H1 (cell line): ENCODE results near the gene HOXB13. TPM values are rescaled to one million over a fixed set of nuclear protein-coding genes. Genes with fewer than 3 reads are reported as not detected.

Experiments
- CTCF ChIA-PET: fragments of 300-600 bp; sonication (Branson Sonifier 250); formaldehyde crosslinking; loops from one replicate; lab custom pipeline; 2021; ENCODE audit not compliant: partially characterized antibody; lab: Charles Lee
- POLR2A ChIA-PET: fragments of 300-600 bp; sonication (Branson Sonifier 250); formaldehyde crosslinking; loops from one replicate; lab custom pipeline; 2021; ENCODE audit warnings: inconsistent platforms; ENCODE audit not compliant: partially characterized antibody; lab: Charles Lee
- DNase-seq, 2 experiments: peaks; one replicate each; pipeline versions ENCODE4 v3.0.0 to v3.0.0-alpha.2; 2010 to 2022; ENCODE audit warnings: low spot score in 2 of 2, low read depth in 1 of 2, mixed read lengths in 1 of 2
- FAIRE-seq: peaks from 2 replicates; lab custom pipeline; 2011; peaks lifted over from hg19 to GRCh38; lab: Jason Lieb, UNC
- H2AFZ ChIP-seq: 2 replicates; pipeline ENCODE4 v1.8.1; 2012; ENCODE audit warnings: low read length, inconsistent platforms
- H2AK5ac ChIP-seq: 2 replicates; pipeline ENCODE4 v1.6.1; 2013; ENCODE audit warnings: low read depth, low read length
- H2BK120ac ChIP-seq: replicated peaks from 2 replicates; pipeline ENCODE3; 2013; ENCODE audit warnings: low read depth, low read length, inconsistent platforms
- H2BK12ac ChIP-seq: 2 replicates; pipeline ENCODE4 v1.6.1; 2013; ENCODE audit warnings: low read depth, low read length
- H2BK15ac ChIP-seq: 2 replicates; pipeline ENCODE4 v1.6.1; 2013; ENCODE audit warnings: low read length
- H2BK20ac ChIP-seq: 2 replicates; pipeline ENCODE4 v1.6.1; 2013; ENCODE audit warnings: low read length
- H2BK5ac ChIP-seq: 2 replicates; pipeline ENCODE4 v1.6.1; 2013; ENCODE audit warnings: low read depth, low read length
- H3K14ac ChIP-seq: 2 replicates; pipeline ENCODE4 v1.6.1; 2013; ENCODE audit warnings: inconsistent platforms; ENCODE audit not compliant: insufficient read length
- H3K18ac ChIP-seq: 2 replicates; pipeline ENCODE4 v1.6.1; 2013; ENCODE audit warnings: low read length; ENCODE audit errors: extremely low read depth
- H3K23ac ChIP-seq: 2 replicates; pipeline ENCODE4 v1.6.1; 2013; ENCODE audit warnings: inconsistent platforms; ENCODE audit not compliant: insufficient read length
- H3K23me2 ChIP-seq: 2 replicates; pipeline ENCODE4 v1.6.1; 2013; ENCODE audit warnings: low read depth, low read length
- H3K27ac ChIP-seq: 2 replicates; pipeline ENCODE4 v1.6.1; 2011; ENCODE audit warnings: low read depth, low read length, inconsistent platforms
- H3K27me3 ChIP-seq, 4 experiments: replicated peaks in 1 of 4; 1 replicate in 1 of 4; 2 replicates in 3 of 4; pipeline versions ENCODE4 v1.6.1 to v1.8.1; 2011 to 2013; ENCODE audit warnings: low read length in 3 of 4, mild to moderate bottlenecking in 3 of 4, inconsistent platforms in 2 of 4, mixed read lengths in 2 of 4, moderate library complexity in 1 of 4; ENCODE audit not compliant: control insufficient read depth in 3 of 4, insufficient read depth in 3 of 4; ENCODE audit errors: extremely low read depth in 1 of 4
- H3K36me3 ChIP-seq, 4 experiments: 2 replicates each; pipeline versions ENCODE4 v1.6.1 to v1.8.1; 2011 to 2013; ENCODE audit warnings: mild to moderate bottlenecking in 4 of 4, low read length in 3 of 4, moderate library complexity in 2 of 4, control low read depth in 1 of 4, inconsistent platforms in 1 of 4; ENCODE audit not compliant: insufficient read depth in 4 of 4, control insufficient read depth in 2 of 4
- H3K4ac ChIP-seq: replicated peaks from 2 replicates; pipeline ENCODE3; 2013; ENCODE audit warnings: low read length, low read depth, mixed read lengths, inconsistent platforms; ENCODE audit not compliant: insufficient read length
- H3K4me1 ChIP-seq, 4 experiments: replicated peaks in 1 of 4; 1 replicate in 1 of 4; 2 replicates in 3 of 4; pipeline versions ENCODE4 v1.6.1 to v1.8.1; 2011 to 2013; ENCODE audit warnings: low read length in 3 of 4, inconsistent platforms in 2 of 4, mixed read lengths in 1 of 4; ENCODE audit not compliant: insufficient read depth in 4 of 4, control insufficient read depth in 3 of 4
- H3K4me2 ChIP-seq, 2 experiments: 2 replicates each; pipeline versions ENCODE4 v1.6.1 to v1.8.1; 2011 to 2013; ENCODE audit warnings: low read depth in 2 of 2, low read length in 2 of 2, control low read depth in 1 of 2, inconsistent platforms in 1 of 2, mild to moderate bottlenecking in 1 of 2; ENCODE audit not compliant: insufficient read depth in 1 of 2
- H3K4me3 ChIP-seq, 4 experiments: fragments of 200-600, 300-600 bp in 1 of 4; sonication (generic), shearing (Covaris generic), sonication (Bioruptor Twin) in 1 of 4; 2 replicates each; pipeline versions ENCODE4 v1.5.1 to v1.8.1; 2011 to 2016; ENCODE audit warnings: low read length in 4 of 4, low read depth in 3 of 4, control low read depth in 2 of 4, inconsistent platforms in 2 of 4, mild to moderate bottlenecking in 2 of 4, mixed read lengths in 1 of 4, moderate library complexity in 1 of 4; ENCODE audit not compliant: insufficient read depth in 2 of 4; ENCODE audit errors: extremely low read depth in 1 of 4
- H3K56ac ChIP-seq: replicated peaks from 2 replicates; pipeline ENCODE3; 2013; ENCODE audit warnings: low read depth, mild to moderate bottlenecking, mixed read lengths, low read length, inconsistent platforms; ENCODE audit not compliant: insufficient read length
- H3K79me1 ChIP-seq: 2 replicates; pipeline ENCODE4 v1.6.1; 2013; ENCODE audit warnings: low read depth, low read length, control low read depth
- H3K79me2 ChIP-seq, 2 experiments: 2 replicates each; pipeline versions ENCODE4 v1.6.1 to v1.8.1; 2012 to 2013; ENCODE audit warnings: low read length in 2 of 2, mild to moderate bottlenecking in 2 of 2, inconsistent platforms in 1 of 2; ENCODE audit not compliant: insufficient read depth in 2 of 2, control insufficient read depth in 1 of 2
- H3K9ac ChIP-seq, 4 experiments: replicated peaks in 1 of 4; 1 replicate in 1 of 4; 2 replicates in 3 of 4; pipeline versions ENCODE4 v1.6.1 to v1.8.1; 2011 to 2013; ENCODE audit warnings: low read depth in 3 of 4, low read length in 3 of 4, control low read depth in 2 of 4, mild to moderate bottlenecking in 2 of 4, moderate library complexity in 2 of 4, inconsistent platforms in 1 of 4; ENCODE audit errors: extremely low read depth in 1 of 4
- H3K9me3 ChIP-seq, 2 experiments: 2 replicates each; pipeline versions ENCODE4 v1.6.1 to v1.8.1; 2012 to 2013; ENCODE audit warnings: mild to moderate bottlenecking in 2 of 2, moderate library complexity in 2 of 2, control low read depth in 1 of 2, inconsistent platforms in 1 of 2, low read depth in 1 of 2, low read length in 1 of 2, mixed read lengths in 1 of 2; ENCODE audit not compliant: insufficient read depth in 2 of 2
- H4K20me1 ChIP-seq, 2 experiments: replicated peaks in 1 of 2; 2 replicates each; pipeline versions ENCODE3 to v1.8.1; 2011 to 2013; ENCODE audit warnings: inconsistent platforms in 2 of 2, low read length in 2 of 2, mild to moderate bottlenecking in 1 of 2; ENCODE audit not compliant: insufficient read depth in 2 of 2, control insufficient read depth in 1 of 2
- H4K5ac ChIP-seq: 2 replicates; pipeline ENCODE4 v1.6.1; 2013; ENCODE audit warnings: low read length, low read depth, mixed read lengths, inconsistent platforms; ENCODE audit not compliant: insufficient read length
- H4K8ac ChIP-seq: 2 replicates; pipeline ENCODE4 v1.8.0; 2013; ENCODE audit warnings: mild to moderate bottlenecking, moderate library complexity, low read length, inconsistent platforms; ENCODE audit not compliant: insufficient read depth; ENCODE audit errors: extremely low read depth
- H4K91ac ChIP-seq: replicated peaks from 2 replicates; pipeline ENCODE3; 2013; ENCODE audit warnings: low read length, mixed read lengths, inconsistent platforms; ENCODE audit not compliant: insufficient read length
- CREB1 ChIP-seq: IDR thresholded peaks from 2 replicates; pipeline ENCODE4 v1.6.1; 2012; ENCODE audit warnings: inconsistent platforms
- KDM4A ChIP-seq: IDR thresholded peaks from one replicate; pipeline ENCODE4 v1.7.1; 2012; ENCODE audit warnings: low read depth, mild to moderate bottlenecking, moderate library complexity, low read length, inconsistent platforms; ENCODE audit not compliant: severe bottlenecking
- POU5F1 ChIP-seq: IDR thresholded peaks from 2 replicates; pipeline ENCODE4 v1.6.1; 2011; ENCODE audit warnings: low read depth, mild to moderate bottlenecking, low read length, moderate library complexity
- RNF2 ChIP-seq: fragments of 200-900, 300-1000 bp; sonication (generic); IDR thresholded peaks from 2 replicates; pipeline ENCODE4 v1.7.1; 2016; ENCODE audit warnings: borderline replicate concordance, low read depth, mild to moderate bottlenecking, antibody characterized with exemption, low read length; ENCODE audit not compliant: poor library complexity, severe bottlenecking; ENCODE audit errors: missing control alignments
- SUZ12 ChIP-seq: fragments of 200-600 bp; sonication (generic); IDR thresholded peaks from 2 replicates; pipeline ENCODE4 v1.6.1; 2012; ENCODE audit warnings: mild to moderate bottlenecking, inconsistent platforms, low read length, moderate library complexity, mixed read lengths
- TBP ChIP-seq: IDR thresholded peaks from 2 replicates; pipeline ENCODE4 v1.6.1; 2011; ENCODE audit warnings: low read depth, low read length, improper control_type of control experiment
- WGBS, 2 experiments: shearing (Covaris generic) in 1 of 2; methylation state at CpG; one replicate each; pipeline versions ENCODE4 v1.1.6 to v1.1.7; 2013 to 2015; ENCODE audit warnings: low lambda C conversion rate in 2 of 2, mixed read lengths in 2 of 2, inconsistent platforms in 1 of 2, low coverage in 1 of 2, missing lambda C conversion rate in 1 of 2; ENCODE audit not compliant: insufficient replicate concordance in 2 of 2, insufficient coverage in 1 of 2, insufficient read length in 1 of 2; ENCODE audit errors: extremely low coverage in 1 of 2, missing lambda C conversion rate in 1 of 2; 5-methylcytosine and 5-hydroxymethylcytosine counted together
- long read RNA-seq, 2 experiments: library from RNA in 1 of 2; library from capped mRNA in 1 of 2; stranded (forward); transcript quantifications; one replicate each; pipeline ENCODE4 v2.0.0, GENCODE V29; 2021; ENCODE audit warnings: inconsistent platforms in 1 of 2
- polyA minus RNA-seq, 3 experiments: library from RNA; depleted of rRNA, polyadenylated mRNA; stranded (reverse); fragments of >200 nt; gene quantifications; 1 replicate in 2 of 3; 2 replicates in 1 of 3; pipeline ENCODE4 v1.2.3, GENCODE V29; 2011
- polyA plus RNA-seq, 7 experiments: library from polyadenylated mRNA; depleted of rRNA in 3 of 7; stranded (reverse) in 5 of 7; unstranded in 2 of 7; fragments of >200 nt in 5 of 7; fragments of 200-250 nt in 2 of 7; gene quantifications; 1 replicate in 5 of 7; 2 replicates in 1 of 7; 4 replicates in 1 of 7; pipeline versions ENCODE4 v1.2.1 to v1.2.3, GENCODE V29; 2011 to 2013; ENCODE audit warnings: missing spikeins in 2 of 7, mixed read lengths in 2 of 7
- total RNA-seq: library from RNA; stranded (reverse); fragmentation: NEBNext Ultra II Directional; extraction: Animal tissue kit (Norgen Biotek cat#: 25700); gene quantifications from 2 replicates; pipeline ENCODE4 v1.2.1, GENCODE V29; 2021
- TF ChIP-seq, protein P1 (sequence below): IDR thresholded peaks from 2 replicates; pipeline ENCODE4 v1.6.1; 2012; ENCODE audit warnings: inconsistent platforms

The HOXB13 gene
- total RNA-seq (not detected in 2 replicates), polyA plus RNA-seq (2011; rRNA removed) (not detected in 2 replicates), polyA minus RNA-seq (2011; rRNA and poly(A)+ RNA removed) (not detected in 2 replicates)
- polyA plus RNA-seq (2011; cell fraction: cytosol; rRNA removed) = not detected
- polyA plus RNA-seq (2011; cell fraction: nucleus; rRNA removed) = not detected
- not detected in 4 replicates for polyA plus RNA-seq (2012, experiment 1 of 2)
- polyA plus RNA-seq (2012, experiment 2 of 2) = not detected
- polyA plus RNA-seq (2013, experiment 1 of 2) = not detected
- polyA plus RNA-seq (2013, experiment 2 of 2) = not detected
- not detected for polyA minus RNA-seq (2011; cell fraction: cytosol; rRNA and poly(A)+ RNA removed)
- polyA minus RNA-seq (2011; cell fraction: nucleus; rRNA and poly(A)+ RNA removed) = not detected
- long read RNA-seq, experiment 1 = 0 reads
- long read RNA-seq, experiment 2 = 0 reads

GRCh38 chr17:48728232-48729231, at the start of gene HOXB13:
Gene HOXB13 (minus strand): TSS chr17:48728750. CDS start chr17:48728593, 157 bp downstream.
- no peak within 1 kb of the TSS for H2BK5ac ChIP-seq
- H3K4ac ChIP-seq = no peak within 1 kb of the TSS
- peaks cover 18 to 35% of the 10 kb centered on the region in 2 experiments for H4K20me1 ChIP-seq
- peak within 1 kb of the TSS in 3 of 4 experiments; percentile 14 to 50 (median 23); a peak in 3 of 8 replicates for H3K4me3 ChIP-seq
- peaks cover 0 to 13% (median 5%) of the 10 kb centered on the region in 4 experiments; a peak in 4 of 7 replicates for H3K4me1 ChIP-seq
- WGBS, 2 experiments = 13% methylated on average over 46 of the region's 55 CpGs; no CpG with 5 or more reads in 1 of the 2 experiments
- no peak within 1 kb of the TSS for H3K18ac ChIP-seq
- H2BK120ac ChIP-seq = no peak within 1 kb of the TSS
- no peaks in the 10 kb centered on the region for H3K23me2 ChIP-seq
- H3K27me3 ChIP-seq = peaks cover 94 to 100% (median 99%) of the 10 kb centered on the region in 4 experiments
- DNase-seq = no peak
- no peaks in the 10 kb centered on the region for H3K79me2 ChIP-seq
- no peak within 1 kb of the TSS for H3K56ac ChIP-seq
- H3K9ac ChIP-seq = no peak within 1 kb of the TSS
- POLR2A ChIA-PET = interaction anchor here (1.0 to 1.8 kb wide), 3 partner anchors 9 to 16 kb away, joined by 3 to 9 read pairs (median 3); no protein-coding TSS in a partner anchor
- H2AK5ac ChIP-seq = 0 out of 2 replicates have a peak within 1 kb of the TSS, but pooled peaks have one; percentile 53
- H2BK12ac ChIP-seq = no peak within 1 kb of the TSS
- H2AFZ ChIP-seq = no peak within 1 kb of the TSS
- H3K79me1 ChIP-seq = no peaks in the 10 kb centered on the region; the same call in 1 of the 2 replicates
- no peak within 1 kb of the TSS for H2BK15ac ChIP-seq
- no peak within 1 kb of the TSS for H2BK20ac ChIP-seq
- H3K36me3 ChIP-seq = peaks cover 0 to 2% (median 0%) of the 10 kb centered on the region in 4 experiments; a peak in 1 of 8 replicates
- no peaks in the 10 kb centered on the region for H3K9me3 ChIP-seq
- no peak within 1 kb of the TSS for H4K5ac ChIP-seq
- H4K91ac ChIP-seq = no peak within 1 kb of the TSS
- CTCF ChIA-PET = interaction anchor here (0.6 to 13.5 kb wide), 15 partner anchors 8 to 160 kb away, joined by 3 to 147 read pairs (median 3); no protein-coding TSS in a partner anchor
- peak within 1 kb of the TSS; percentile 48 to 61 for H3K4me2 ChIP-seq
- no peak within 1 kb of the TSS for H3K23ac ChIP-seq
- peak within 1 kb of the TSS; percentile 36; the same call in 1 of the 2 replicates for H4K8ac ChIP-seq
- no peak within 1 kb of the TSS for H3K14ac ChIP-seq
- no peak within 1 kb of the TSS for H3K27ac ChIP-seq
- no peak for FAIRE-seq
- peak; percentile 81 for TF ChIP-seq RNF2
- 0 out of 2 replicates have a peak, but pooled peaks have one; percentile 30 for TF ChIP-seq CREB1
- TF ChIP-seq KDM4A = peak; percentile 4
- TF ChIP-seq, protein P1, sequence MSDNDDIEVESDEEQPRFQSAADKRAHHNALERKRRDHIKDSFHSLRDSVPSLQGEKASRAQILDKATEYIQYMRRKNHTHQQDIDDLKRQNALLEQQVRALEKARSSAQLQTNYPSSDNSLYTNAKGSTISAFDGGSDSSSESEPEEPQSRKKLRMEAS = no peak
- TF ChIP-seq POU5F1 = no peak
- TF ChIP-seq SUZ12 = peak; percentile 82
- TF ChIP-seq TBP = no peak
